Mucosa of stomach (tissue), 1 donor: Measurements from ENCODE around the gene HADH.

Source experiments
- H3K27me3 ChIP-seq: one replicate; pipeline ENCODE4 v1.7.0; 2013; ENCODE audit warnings: mild to moderate bottlenecking, low read length; ENCODE audit not compliant: control insufficient read depth, insufficient read depth
- H3K36me3 ChIP-seq: one replicate; pipeline ENCODE4 v1.7.0; 2013; ENCODE audit warnings: low read length; ENCODE audit not compliant: control insufficient read depth, insufficient read depth
- H3K4me1 ChIP-seq: one replicate; pipeline ENCODE4 v1.7.0; 2013; ENCODE audit warnings: mild to moderate bottlenecking, low read length; ENCODE audit not compliant: control insufficient read depth, insufficient read depth
- H3K4me3 ChIP-seq: one replicate; pipeline ENCODE4 v1.7.0; 2013; ENCODE audit warnings: low read length
- H3K9ac ChIP-seq: one replicate; pipeline ENCODE4 v1.7.0; 2013; ENCODE audit warnings: mild to moderate bottlenecking, low read length, moderate library complexity
- H3K9me3 ChIP-seq: one replicate; pipeline ENCODE4 v1.7.0; 2013; ENCODE audit warnings: mild to moderate bottlenecking, low read length, moderate library complexity; ENCODE audit not compliant: control insufficient read depth
- donor health status: Pancreatic carcinoma.

The HADH gene

DNA sequence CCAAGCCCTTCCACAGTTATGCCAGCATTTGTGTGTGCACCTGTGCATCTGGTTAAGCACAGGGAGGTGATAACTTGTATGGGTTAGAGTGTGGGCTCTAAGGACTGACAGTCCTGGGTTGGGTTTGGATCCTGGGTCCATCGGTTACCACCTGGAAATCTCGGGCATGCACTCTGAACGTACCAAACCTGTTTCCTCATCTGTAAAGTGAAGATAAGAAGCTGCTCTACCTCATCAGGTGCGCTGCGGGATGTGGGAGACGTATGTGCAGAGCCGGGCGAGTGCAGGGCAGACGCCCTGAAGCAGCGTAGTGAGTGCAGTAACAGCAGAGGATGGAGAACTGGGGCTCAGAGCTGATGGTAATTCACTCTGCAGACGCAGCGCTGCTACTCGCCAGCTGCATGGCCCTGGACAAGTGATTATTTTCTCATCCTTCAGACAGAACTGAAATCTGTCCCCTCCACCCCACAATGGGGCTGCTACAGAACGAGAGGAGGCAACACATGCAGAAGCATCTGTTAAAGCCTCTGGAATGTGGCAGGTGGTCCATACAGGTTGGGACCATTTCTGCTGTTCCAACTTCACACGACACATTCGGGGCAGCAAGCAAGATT is 64.4 kb downstream of the HADH start:
- Histone ChIP-seq H3K9ac (no peak overlapping the region), H3K36me3 (no peaks in the 10 kb centered on the region), H3K9me3 (no peaks in the 10 kb centered on the region), H3K4me1 (no peaks in the 10 kb centered on the region), H3K27me3 (peaks cover 5% of the 10 kb centered on the region), H3K4me3 (no peak overlapping the region)

DNA sequence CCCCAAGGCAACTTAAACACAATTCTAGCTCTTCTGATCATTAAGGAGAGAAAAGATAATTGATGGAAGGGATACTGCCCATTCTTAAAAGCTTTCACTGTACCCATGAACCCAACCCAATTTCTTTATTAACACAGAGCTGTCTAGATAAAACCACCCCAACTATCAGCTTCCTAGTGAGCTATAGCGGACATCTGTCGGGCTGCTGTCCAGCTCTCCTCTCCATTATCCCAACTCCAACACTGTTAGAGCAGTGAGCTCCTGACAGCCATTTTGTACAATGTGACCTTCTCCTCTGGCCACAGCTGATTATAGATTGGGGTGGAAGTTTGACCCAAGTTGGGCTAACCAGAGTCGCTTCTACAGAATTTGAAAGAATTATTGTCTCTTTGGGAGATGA is 66.1 kb downstream of the HADH start:
- H3K4me3 ChIP-seq: no peak overlapping the region
- peaks cover 5% of the 10 kb centered on the region for H3K27me3 ChIP-seq
- H3K4me1 ChIP-seq: no peaks in the 10 kb centered on the region
- no peaks in the 10 kb centered on the region for H3K9me3 ChIP-seq
- H3K36me3 ChIP-seq: no peaks in the 10 kb centered on the region
- no peak overlapping the region for H3K9ac ChIP-seq

DNA sequence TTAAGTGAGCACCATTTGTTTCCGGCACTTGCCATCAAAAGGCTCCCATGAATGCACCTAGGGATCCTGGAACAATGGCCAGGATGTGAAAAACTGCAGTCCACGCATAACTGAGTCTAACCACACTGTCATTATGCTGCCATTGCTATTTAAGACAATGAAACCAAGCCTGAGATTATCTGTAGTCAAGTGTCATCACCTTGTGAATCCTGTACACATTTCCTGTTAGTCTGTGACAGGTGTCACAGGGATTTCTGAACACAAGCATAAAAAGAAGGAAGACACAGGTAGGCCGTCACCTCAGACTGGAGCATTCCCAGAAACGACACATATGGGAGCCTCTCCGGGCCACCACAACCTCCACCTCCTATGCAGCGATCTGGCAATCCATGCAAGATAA is 66.7 kb downstream of the HADH start:
- no peak overlapping the region for H3K4me3 ChIP-seq
- H3K9me3 ChIP-seq: no peaks in the 10 kb centered on the region
- H3K27me3 ChIP-seq: peaks cover 5% of the 10 kb centered on the region
- H3K9ac ChIP-seq: no peak overlapping the region
- H3K36me3 ChIP-seq: no peaks in the 10 kb centered on the region
- H3K4me1 ChIP-seq: no peaks in the 10 kb centered on the region

DNA sequence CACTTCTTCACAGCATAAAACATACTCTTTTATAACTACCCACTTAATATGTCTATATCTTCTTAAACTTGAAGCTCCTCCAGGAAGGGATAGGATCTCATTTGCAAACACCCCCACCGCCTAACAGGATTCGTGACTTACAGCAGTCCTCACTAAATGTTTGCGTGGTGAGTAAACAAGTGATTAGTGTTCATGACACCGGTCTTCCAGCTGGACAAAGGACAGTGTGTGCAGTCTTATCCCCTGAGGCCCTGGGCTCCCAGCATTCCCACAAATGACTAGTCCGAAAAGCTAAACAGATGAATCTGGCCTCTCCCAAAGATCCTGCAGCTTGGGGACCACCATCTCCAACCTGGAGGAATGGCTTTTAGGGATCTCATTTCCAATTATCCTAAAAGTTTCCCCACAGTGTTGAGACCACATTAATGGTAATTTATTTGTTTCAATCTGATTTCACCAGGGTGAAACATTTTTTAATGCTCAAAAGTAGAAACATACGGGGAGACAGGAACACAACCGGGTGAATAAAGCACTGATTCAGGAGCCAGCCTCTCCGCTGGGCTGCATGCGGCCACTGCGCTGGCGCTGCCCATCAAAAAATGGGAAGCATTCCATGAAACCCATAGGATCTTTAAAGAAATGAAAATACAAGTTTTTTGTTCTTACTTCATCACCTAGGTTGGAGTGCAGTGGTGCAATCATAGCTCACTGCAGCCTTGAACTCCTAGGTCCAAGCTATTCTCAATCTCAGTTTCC is 69.2 kb downstream of the HADH start:
- Histone ChIP-seq H3K9ac (no peak overlapping the region), H3K27me3 (no peaks in the 10 kb centered on the region), H3K4me1 (no peaks in the 10 kb centered on the region), H3K36me3 (no peaks in the 10 kb centered on the region), H3K4me3 (no peak overlapping the region), H3K9me3 (no peaks in the 10 kb centered on the region)

DNA sequence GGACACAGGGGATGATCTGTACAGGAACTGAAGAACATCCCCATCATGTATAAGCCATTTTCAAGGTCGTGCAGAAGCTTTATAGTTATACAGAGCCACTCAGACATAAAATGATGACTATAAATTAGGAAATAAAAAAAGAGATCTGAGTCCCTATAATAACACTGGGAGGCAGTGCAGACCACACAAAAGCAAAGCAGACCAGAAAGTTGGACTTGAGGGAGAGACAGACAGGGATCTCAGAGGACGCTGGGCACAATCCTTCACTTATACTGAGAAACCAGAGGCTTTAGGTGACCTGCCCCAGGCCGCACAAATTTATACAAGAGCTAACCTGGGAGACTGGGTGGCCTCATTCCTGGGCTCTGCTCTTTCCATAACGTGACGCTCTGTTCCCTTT is 70.5 kb downstream of the HADH start:
- no peaks in the 10 kb centered on the region for H3K27me3 ChIP-seq
- no peak overlapping the region for H3K4me3 ChIP-seq
- H3K9ac ChIP-seq: no peak overlapping the region
- no peaks in the 10 kb centered on the region for H3K4me1 ChIP-seq
- H3K9me3 ChIP-seq: no peaks in the 10 kb centered on the region
- H3K36me3 ChIP-seq: no peaks in the 10 kb centered on the region

DNA sequence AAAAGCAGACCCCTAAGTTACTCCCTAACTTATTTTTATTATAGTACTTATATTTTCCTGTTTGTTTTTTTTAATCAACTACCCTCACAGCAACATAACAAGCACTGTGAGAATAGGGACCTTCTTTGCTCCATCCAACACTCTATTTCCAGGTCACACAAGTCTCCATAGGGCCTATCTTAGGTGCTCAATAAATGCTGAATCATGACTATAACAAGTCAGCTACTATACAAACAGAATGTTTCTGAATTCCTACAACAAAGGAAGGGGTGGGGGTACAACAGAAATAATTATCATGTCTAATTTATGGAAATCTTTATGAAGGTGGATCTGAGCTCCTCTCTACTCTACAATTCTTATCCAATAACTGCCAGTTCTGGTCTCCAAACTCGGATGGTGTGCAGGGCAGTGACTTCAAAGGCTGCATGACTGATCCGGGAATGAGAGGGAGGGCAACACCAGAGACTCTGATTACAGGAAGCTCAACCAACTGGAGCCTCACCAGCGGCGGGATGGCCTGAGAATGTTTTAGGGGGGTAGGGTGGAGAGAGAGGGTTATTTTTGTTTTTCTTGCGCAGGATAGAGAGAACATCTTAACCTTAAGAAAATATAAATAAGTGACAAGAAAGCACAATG is 71.1 kb downstream of the HADH start:
- Histone ChIP-seq H3K4me3 (no peak overlapping the region), H3K27me3 (no peaks in the 10 kb centered on the region), H3K9me3 (no peaks in the 10 kb centered on the region), H3K4me1 (no peaks in the 10 kb centered on the region), H3K36me3 (no peaks in the 10 kb centered on the region), H3K9ac (no peak overlapping the region)

DNA sequence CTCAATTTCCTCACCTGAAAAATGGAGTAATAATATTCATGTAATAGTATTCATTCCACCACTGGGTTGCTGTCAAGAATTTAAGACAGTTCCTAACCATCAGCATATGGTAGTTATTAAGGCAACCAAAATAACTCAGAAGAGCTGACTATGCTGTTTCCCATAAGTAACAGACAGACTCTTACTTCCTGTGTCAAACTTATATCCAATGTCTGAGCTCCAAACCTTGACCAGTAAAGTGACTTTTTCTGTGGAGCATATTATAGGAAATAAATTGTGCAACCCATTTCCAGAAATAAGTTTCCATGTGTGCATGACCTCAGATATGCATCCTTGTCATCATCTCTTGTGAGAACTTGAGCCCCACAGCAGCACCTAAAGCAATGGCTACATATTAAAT is 78.8 kb downstream of the HADH start:
- Histone ChIP-seq H3K9me3 (no peaks in the 10 kb centered on the region), H3K36me3 (no peaks in the 10 kb centered on the region), H3K4me3 (no peak overlapping the region)

DNA sequence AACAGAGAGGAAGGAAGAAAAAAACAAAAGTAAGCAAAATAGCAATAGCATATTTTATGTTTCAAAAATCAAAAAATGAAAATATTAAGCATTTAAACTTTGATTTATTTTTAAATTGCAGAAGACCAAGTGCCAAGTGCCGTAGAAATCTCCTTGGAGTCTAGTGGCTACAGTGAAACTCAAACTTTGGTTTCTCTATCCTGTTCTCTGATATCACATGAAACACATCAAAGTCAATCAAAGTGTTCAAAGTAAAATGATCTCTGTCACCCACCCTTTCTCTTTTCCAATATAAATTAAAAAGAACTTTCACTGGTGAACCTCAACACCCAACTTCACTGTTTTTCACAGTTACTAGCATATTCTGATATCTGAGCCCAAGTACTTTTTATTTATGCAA is 81.1 kb downstream of the HADH start:
- H3K4me1 ChIP-seq: no peaks in the 10 kb centered on the region
- no peaks in the 10 kb centered on the region for H3K36me3 ChIP-seq
- no peak overlapping the region for H3K4me3 ChIP-seq
- H3K9ac ChIP-seq: no peak overlapping the region
- H3K27me3 ChIP-seq: no peaks in the 10 kb centered on the region
- H3K9me3 ChIP-seq: no peaks in the 10 kb centered on the region

More for the DNA sequence above, 78.8 kb downstream of the HADH start:
- Histone ChIP-seq H3K4me1 (no peaks in the 10 kb centered on the region), H3K27me3 (no peaks in the 10 kb centered on the region), H3K9ac (no peak overlapping the region)

DNA sequence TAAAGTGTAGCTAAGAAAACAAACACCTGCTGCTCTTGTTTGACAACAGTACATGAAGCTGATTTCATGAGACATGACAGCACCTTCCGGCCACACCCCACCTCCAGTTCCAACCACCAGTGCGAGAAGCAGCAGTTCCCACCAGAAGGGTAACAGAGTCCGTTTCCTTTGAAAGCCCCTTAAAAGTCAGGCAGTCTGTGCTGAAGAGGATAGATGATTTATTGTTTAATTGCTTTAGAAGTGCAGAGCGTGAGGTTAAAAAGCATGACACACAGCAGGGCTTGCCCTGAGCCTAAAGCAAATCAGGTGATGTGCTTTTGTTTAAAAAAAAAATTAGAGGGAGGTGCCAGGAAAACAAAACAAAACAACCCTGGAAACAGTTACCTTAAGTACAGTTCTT is 82.6 kb downstream of the HADH start:
- H3K9me3 ChIP-seq: no peaks in the 10 kb centered on the region
- H3K4me3 ChIP-seq: no peak overlapping the region
- H3K9ac ChIP-seq: no peak overlapping the region
- no peaks in the 10 kb centered on the region for H3K27me3 ChIP-seq
- no peaks in the 10 kb centered on the region for H3K4me1 ChIP-seq
- no peaks in the 10 kb centered on the region for H3K36me3 ChIP-seq

DNA sequence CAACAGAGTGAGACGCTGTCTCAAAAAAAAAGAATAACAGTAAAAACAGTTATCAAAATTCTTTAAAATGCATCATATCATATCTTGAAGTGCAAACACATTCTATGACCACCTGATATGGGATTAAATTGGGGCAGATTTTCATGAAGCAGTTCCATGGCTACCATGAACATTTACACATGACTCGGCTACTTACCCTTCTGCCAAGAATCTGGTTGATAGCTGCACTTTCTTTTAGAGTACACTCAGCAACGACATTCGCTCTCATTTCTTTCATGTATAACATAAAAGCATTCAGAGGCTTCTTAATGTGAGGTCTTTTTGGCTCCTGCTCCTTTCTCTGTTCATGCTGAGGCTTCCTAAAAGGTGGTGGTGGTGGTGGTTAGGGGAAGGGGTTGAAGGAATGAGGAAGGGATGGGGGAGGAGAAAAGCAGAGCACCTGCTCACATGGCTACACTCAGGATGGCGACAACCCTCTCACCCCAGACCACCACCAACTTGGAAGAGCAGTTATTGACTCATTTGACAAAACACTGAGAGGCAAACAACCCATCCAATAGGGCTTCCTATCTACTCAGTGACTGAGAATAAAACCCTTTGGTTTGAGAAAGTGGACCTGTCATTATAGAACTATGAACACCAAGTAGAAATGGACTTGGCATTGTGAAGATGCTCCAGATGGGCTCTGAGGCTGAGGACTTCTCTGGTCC is 88.5 kb downstream of the HADH start:
- Histone ChIP-seq H3K4me1 (no peaks in the 10 kb centered on the region), H3K9ac (no peak overlapping the region), H3K4me3 (no peak overlapping the region), H3K27me3 (no peaks in the 10 kb centered on the region), H3K36me3 (no peaks in the 10 kb centered on the region), H3K9me3 (no peaks in the 10 kb centered on the region)

DNA sequence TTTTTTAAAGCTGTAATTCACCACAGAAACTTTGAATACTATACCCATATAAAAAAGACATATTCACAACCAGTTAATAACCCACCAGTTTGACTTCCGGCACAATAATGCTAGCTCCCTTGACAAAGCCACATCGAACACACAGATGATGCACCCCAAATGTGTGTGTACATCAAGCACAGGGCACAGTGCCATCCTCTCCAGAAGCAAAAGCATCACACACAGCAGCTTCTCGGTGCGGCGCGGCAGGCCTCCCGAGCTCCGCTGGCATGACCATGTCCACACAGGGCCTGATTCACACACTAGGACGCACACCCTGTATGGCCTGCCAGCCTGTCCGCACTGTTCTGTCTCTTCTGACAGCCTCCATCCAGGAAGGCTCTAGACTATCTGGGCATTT is 91.1 kb downstream of the HADH start:
- H3K9me3 ChIP-seq: no peaks in the 10 kb centered on the region
- no peak overlapping the region for H3K9ac ChIP-seq
- no peaks in the 10 kb centered on the region for H3K4me1 ChIP-seq
- no peaks in the 10 kb centered on the region for H3K27me3 ChIP-seq
- H3K4me3 ChIP-seq: no peak overlapping the region
- H3K36me3 ChIP-seq: no peaks in the 10 kb centered on the region

DNA sequence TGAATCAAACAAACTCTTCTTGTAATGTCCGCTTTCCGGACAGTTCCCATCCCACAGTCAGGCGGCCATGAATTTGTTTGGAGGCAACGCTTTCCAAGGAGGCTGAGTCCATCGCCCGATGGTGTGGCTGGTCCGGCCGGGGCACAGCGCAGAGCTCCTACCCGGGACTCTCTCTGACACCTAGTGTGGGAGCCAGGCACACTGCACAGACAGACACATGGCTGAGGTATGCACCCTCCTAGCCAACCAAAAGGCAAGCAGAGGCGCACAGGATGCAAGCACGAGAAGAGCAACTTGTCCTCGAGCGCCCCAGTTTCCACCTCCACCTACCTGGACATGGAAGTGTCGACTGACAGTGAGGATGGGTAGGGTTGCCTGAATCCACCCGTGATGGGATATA is 91.6 kb downstream of the HADH start:
- no peak overlapping the region for H3K9ac ChIP-seq
- H3K4me3 ChIP-seq: no peak overlapping the region
- H3K27me3 ChIP-seq: no peaks in the 10 kb centered on the region
- H3K4me1 ChIP-seq: no peaks in the 10 kb centered on the region
- H3K36me3 ChIP-seq: no peaks in the 10 kb centered on the region
- no peaks in the 10 kb centered on the region for H3K9me3 ChIP-seq
